Articular chondrocyte of knee joint (primary cell): ENCODE data around the gene JRKL. TPM values are rescaled to one million over a fixed set of nuclear protein-coding genes. Genes with fewer than 3 reads are reported as not detected.

ENCODE experiments used
- small RNA-seq: library from RNA; depleted of rRNA; stranded (forward); fragments of <200 nt; gene quantifications from one replicate; pipeline ENCODE3, GENCODE V24; 2012
- total RNA-seq: library from RNA; depleted of rRNA; stranded (reverse); fragments of >200 nt; gene quantifications from 2 replicates; pipeline ENCODE4 v1.2.3, GENCODE V29; 2012

Gene JRKL
- 12.2 and 13.9 TPM in 2 replicates for total RNA-seq

GRCh38 chr11:96389720-96390487 is at the start of gene JRKL, which contains the start of gene CCDC82:
Gene JRKL, plus strand, starts transcription at chr11:96390013. Its CDS starts 637 bp downstream, at chr11:96390650.
Gene CCDC82, minus strand, starts transcription at chr11:96389912. Its CDS starts 5,165 bp downstream, at chr11:96384747.

GRCh38 chr11:96342961-96343711 is 46.7 kb upstream of the JRKL start, which contains the start of gene MAML2:
Gene MAML2, minus strand, starts transcription at chr11:96343195. Its CDS starts 1,300 bp downstream, at chr11:96341895.

Small RNAs within 50 kb of the gene (small RNA-seq; reads per million reads assigned to genes)
- gene MIR1260B = not detected

Other genes with a start within 250 kb of the JRKL start
- gene MAML2, start 46.8 kb upstream of the JRKL start, total RNA-seq = 18.8 and 30.6 TPM in 2 replicates
- 22.5 and 22.7 TPM in 2 replicates for gene CCDC82, start 101 bp upstream of the JRKL start, total RNA-seq